Esophagus (tissue), 2 donors: ENCODE results near the gene MYH16. TPM values are rescaled to one million over a fixed set of nuclear protein-coding genes. Genes with fewer than 3 reads are reported as not detected.
"Not testable (repeated sequence)": the region's sequence is repeated elsewhere in the genome, so short reads cannot be mapped to it uniquely, and the experiment has no call there.

Experiments
- H3K27ac ChIP-seq, 2 donors: one replicate each; pipeline ENCODE4 v1.5.1; 2013; ENCODE audit warnings: low read depth in 2 of 2, mild to moderate bottlenecking in 2 of 2, inconsistent platforms in 1 of 2, low read length in 1 of 2, moderate library complexity in 1 of 2
- H3K27me3 ChIP-seq, 2 donors: one replicate each; pipeline ENCODE4 v1.6.1; 2013; ENCODE audit warnings: low read length in 2 of 2, control low read depth in 1 of 2, mild to moderate bottlenecking in 1 of 2; ENCODE audit not compliant: insufficient read depth in 2 of 2, control insufficient read depth in 1 of 2
- H3K36me3 ChIP-seq, 2 donors: one replicate each; pipeline ENCODE4 v1.6.1; 2013; ENCODE audit warnings: low read length in 1 of 2; ENCODE audit not compliant: control insufficient read depth in 2 of 2, insufficient read depth in 2 of 2
- H3K4me1 ChIP-seq, 2 donors: one replicate each; pipeline ENCODE4 v1.6.1; 2013; ENCODE audit warnings: low read length in 1 of 2; ENCODE audit not compliant: control insufficient read depth in 2 of 2, insufficient read depth in 2 of 2
- H3K4me3 ChIP-seq, 2 donors: one replicate each; pipeline ENCODE4 v1.5.1; 2013; ENCODE audit warnings: low read length in 2 of 2, mild to moderate bottlenecking in 2 of 2, low read depth in 1 of 2, moderate library complexity in 1 of 2
- H3K9me3 ChIP-seq, 2 donors: one replicate each; pipeline ENCODE4 v1.6.1; 2013; ENCODE audit warnings: mild to moderate bottlenecking in 2 of 2, low read depth in 1 of 2, low read length in 1 of 2, moderate library complexity in 1 of 2; ENCODE audit not compliant: control insufficient read depth in 2 of 2, insufficient read depth in 1 of 2
- WGBS, 2 donors: extraction: QIAGEN DNeasy Blood & Tissue Kit; methylation state at CpG; one replicate each; pipeline ENCODE4 v1.1.7; 2013; 5-methylcytosine and 5-hydroxymethylcytosine counted together
- polyA plus RNA-seq, 2 donors: library from polyadenylated mRNA; stranded (reverse); fragments of 200-250 nt; gene quantifications; one replicate each; pipeline ENCODE4 v1.2.3, GENCODE V29; 2013
- donor health status: healthy with polysubstance abuse.
- donor health status: Bipolar disorder and iron deficiency.

The MYH16 gene
- polyA plus RNA-seq, 2 donors: 0.04 TPM; not detected in 1

DNA sequence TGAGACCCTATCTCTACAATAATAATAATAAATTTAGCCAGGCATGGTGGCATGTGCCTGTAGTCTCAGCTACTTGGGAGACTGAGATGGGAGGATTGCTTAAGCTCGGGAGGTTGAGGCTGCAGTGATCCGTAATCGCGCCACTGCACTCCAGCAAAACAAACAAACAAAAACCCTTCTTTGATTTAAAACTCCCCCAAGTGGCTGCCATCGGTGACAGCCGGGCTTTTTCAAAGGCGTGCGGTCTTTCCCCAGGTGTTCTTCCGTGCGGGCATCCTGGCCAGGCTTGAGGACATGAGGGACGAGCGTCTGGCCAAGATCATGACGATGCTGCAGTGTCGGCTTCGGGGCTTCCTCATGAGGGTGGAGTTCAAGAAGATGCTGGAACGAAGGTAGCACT, 1.9 kb upstream of the MYH16 start:
- WGBS, 2 donors: 67 to 76% methylated on average over 16 of the region's 16 CpGs

DNA sequence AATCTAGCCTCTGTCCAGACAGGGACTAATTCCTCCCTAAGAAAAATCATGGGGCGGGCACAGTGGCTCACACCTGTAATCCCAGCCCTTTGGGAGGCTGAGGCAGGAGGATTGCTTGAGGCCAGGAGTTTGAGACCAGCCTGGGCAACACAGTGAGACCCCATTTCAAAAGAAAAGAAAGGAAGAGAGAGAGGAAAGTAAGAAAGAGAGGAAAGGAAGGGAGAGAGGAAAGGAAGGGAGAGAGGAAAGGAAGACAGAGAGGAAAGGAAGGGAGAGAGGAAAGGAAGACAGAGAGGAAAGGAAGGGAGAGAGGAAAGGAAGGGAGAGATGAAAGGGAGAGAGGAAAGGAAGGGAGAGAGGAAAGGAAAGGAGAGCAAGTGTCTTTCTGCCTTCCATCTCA, 922 bp downstream of the MYH16 start:
- H3K4me1 ChIP-seq, H3K27me3 ChIP-seq, H3K27ac ChIP-seq, H3K36me3 ChIP-seq, H3K4me3 ChIP-seq, H3K9me3 ChIP-seq: not testable (repeated sequence)
- WGBS, 2 donors: 94 to 96% methylated on average over 1 of the region's 1 CpG

More for the DNA sequence above, 1.9 kb upstream of the MYH16 start:
- no peaks in the 10 kb centered on the region for H3K9me3 ChIP-seq
- H3K36me3 ChIP-seq: no peaks in the 10 kb centered on the region
- no peak overlapping the region for H3K4me3 ChIP-seq
- peaks cover 0 to 9% of the 10 kb centered on the region in 2 donors for H3K4me1 ChIP-seq
- H3K27ac ChIP-seq: no peak overlapping the region
- H3K27me3 ChIP-seq: no peaks in the 10 kb centered on the region

DNA sequence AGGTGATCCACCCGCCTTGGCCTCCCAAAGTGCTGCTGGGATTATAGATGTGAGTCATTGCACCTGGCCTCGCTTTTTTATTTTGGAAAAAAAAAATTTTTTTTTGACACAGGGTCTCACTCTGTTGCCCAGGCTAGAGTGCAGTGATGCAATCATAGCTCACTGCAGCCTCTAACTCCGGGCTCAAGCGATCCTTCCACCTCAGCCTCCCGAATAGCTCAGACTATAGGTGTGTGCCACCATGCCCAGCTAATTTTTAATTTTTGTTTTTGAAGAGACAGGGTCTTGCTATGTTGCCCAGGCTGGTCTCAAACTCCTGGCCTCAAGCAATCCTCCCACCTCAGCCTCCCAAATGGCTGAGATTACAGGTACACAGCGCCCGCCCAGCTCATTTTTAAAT, 2.3 kb downstream of the MYH16 start:
- WGBS, 2 donors: 83 to 84% methylated on average over 7 of the region's 7 CpGs
- H3K4me1 ChIP-seq, H3K36me3 ChIP-seq, H3K27me3 ChIP-seq, H3K9me3 ChIP-seq, H3K4me3 ChIP-seq, H3K27ac ChIP-seq: not testable (repeated sequence)

DNA sequence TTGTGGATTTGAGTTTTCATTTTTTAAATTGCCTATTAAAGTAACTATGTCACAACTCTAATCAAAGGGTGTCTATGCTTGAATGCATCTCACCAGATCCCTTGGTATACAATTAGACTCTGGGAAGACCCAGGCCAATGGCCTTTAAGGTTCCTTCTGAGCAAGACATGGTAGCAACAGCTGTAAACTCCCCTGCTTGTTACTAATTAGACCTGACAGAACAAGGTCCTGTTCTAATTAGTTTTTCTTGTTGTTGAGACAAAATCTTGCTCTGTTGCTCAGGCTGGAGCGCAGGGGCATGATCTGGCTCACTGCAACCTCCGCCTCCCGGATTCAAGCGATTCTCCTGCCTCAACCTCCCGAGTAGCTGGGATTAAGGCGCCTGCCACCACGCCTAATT, 2.9 kb downstream of the MYH16 start:
- Histone ChIP-seq H3K4me1 (peaks cover 0 to 5% of the 10 kb centered on the region in 2 donors), H3K36me3 (no peaks in the 10 kb centered on the region), H3K9me3 (no peaks in the 10 kb centered on the region), H3K27ac (no peak overlapping the region), H3K4me3 (no peak overlapping the region), H3K27me3 (no peaks in the 10 kb centered on the region)
- 81 to 85% methylated on average over 7 of the region's 7 CpGs for WGBS, 2 donors

DNA sequence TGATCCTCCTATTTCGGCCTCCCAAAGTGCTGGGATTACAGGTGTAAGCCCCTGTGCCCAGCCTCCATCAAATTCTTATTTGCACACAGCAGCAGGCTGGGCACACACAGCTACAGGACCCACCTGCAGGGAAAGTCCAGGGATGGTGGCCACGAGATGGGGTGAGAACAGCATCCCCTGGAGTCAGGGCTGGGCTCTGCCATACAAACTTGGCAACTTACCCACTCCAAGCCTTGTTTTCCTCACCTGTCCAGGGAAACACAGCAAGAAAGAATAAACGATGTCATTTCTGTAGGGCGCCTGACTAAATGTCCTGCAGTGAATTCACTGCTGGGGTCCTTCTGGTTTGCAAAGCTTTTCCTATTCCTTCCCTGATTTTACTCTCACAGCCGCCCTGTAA, 5.5 kb downstream of the MYH16 start:
- H3K27me3 ChIP-seq: no peaks in the 10 kb centered on the region
- H3K9me3 ChIP-seq: no peaks in the 10 kb centered on the region
- H3K4me1 ChIP-seq: peaks cover 0 to 5% of the 10 kb centered on the region in 2 donors
- H3K4me3 ChIP-seq: no peak overlapping the region
- WGBS, 2 donors: 78 to 79% methylated on average over 5 of the region's 5 CpGs
- no peaks in the 10 kb centered on the region for H3K36me3 ChIP-seq
- H3K27ac ChIP-seq: no peak overlapping the region

DNA sequence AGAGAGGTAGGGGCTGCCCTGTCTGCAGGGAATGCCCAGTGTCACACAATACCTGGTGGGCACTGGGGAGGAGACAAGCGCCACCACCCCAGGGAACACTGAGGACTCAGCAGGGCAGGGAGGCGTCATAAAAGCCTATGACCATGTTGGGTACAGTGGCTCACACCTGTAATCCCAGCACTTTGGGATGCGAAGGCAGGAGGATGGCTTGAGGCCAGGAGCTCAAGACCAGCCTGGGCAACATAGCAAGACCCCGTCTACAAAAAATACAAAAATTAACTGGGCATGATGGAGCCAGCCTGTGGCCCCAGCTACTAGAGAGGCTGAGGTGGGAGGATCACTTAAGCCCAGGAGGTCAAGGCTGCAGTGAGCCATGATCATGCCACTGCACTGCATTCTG, 11.5 kb downstream of the MYH16 start:
- H3K27ac ChIP-seq, H3K36me3 ChIP-seq, H3K27me3 ChIP-seq, H3K9me3 ChIP-seq, H3K4me1 ChIP-seq, H3K4me3 ChIP-seq: not testable (repeated sequence)
- 93 to 96% methylated on average over 4 of the region's 4 CpGs for WGBS, 2 donors

DNA sequence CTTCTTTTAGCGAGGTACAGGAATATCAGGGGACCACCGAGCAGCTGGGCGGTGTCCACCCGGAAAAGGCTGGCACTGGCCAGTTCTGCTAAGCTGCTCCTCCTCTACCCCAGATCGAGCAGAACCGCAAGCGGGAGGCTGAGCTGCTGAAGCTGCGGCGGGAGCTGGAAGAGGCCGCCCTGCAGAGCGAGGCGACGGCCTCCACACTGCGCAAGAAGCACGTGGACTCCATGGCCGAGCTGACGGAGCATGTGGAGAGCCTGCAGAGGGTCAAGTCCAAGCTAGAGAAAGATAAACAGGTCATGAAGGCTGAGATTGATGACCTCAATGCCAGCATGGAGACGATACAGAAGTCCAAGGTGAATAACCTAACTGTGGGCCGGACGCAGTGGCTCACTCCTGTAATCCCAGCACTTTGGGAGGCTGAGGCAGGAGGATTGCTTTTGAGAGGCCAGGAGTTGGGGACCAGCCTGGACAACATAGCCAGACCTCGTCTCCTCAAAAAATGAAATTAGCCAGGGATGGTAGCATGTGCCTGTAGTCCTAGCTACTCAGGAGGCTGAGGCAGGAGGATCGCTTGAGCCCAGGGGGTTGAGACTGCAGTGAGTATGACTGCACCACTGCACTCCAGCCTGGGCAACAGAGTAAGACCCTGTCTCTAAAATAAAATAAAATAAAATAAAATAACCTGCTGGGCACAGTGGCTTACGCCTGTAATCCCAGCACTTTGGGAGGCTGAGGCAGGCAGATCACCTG, 15.3 kb downstream of the MYH16 start:
- H3K4me1 ChIP-seq: no peaks in the 10 kb centered on the region
- no peaks in the 10 kb centered on the region for H3K9me3 ChIP-seq
- WGBS, 2 donors: 92 to 94% methylated on average over 23 of the region's 23 CpGs
- H3K36me3 ChIP-seq: no peaks in the 10 kb centered on the region
- no peak overlapping the region for H3K4me3 ChIP-seq
- H3K27ac ChIP-seq: no peak overlapping the region
- no peaks in the 10 kb centered on the region for H3K27me3 ChIP-seq

DNA sequence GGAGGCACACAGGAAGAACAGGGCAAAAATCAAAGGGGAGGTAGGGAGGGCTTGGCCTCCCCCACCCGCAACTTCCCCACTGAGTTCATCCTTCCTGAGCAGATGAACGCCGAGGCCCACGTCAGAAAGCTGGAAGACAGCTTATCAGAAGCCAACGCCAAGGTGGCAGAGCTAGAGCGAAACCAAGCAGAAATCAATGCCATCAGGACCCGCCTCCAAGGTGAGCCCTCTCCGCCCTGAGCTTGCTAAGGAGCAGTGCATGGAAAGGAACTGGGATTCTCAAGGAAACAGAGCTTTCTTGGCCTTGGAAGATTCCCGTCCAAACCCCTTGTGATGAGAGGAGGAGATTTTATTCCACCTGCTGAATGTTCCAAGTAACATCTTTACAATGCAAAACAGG, 16.5 kb downstream of the MYH16 start:
- no peaks in the 10 kb centered on the region for H3K27me3 ChIP-seq
- no peaks in the 10 kb centered on the region for H3K9me3 ChIP-seq
- no peaks in the 10 kb centered on the region for H3K36me3 ChIP-seq
- H3K4me3 ChIP-seq: no peak overlapping the region
- 64 to 78% methylated on average over 9 of the region's 9 CpGs for WGBS, 2 donors
- H3K4me1 ChIP-seq: no peaks in the 10 kb centered on the region
- H3K27ac ChIP-seq: no peak overlapping the region

DNA sequence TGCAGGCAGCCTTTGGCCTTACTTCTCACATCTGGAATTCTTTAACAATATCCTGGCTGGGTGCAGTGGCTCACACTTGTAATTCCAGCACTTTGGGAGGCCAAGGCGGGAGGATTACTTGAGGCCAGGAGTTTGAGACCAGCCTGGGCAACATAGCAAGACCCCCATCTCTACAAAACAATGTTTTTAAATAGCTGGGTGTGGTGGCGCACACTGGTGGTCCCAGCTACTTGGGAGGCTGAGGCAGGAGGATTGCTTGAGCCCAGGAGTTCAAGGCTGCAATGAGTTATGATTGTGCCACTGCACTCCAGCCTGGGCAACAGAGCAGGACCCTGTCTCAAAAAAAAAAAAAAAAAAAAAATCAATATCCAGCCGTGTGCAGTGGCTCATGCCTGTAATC, 17.5 kb downstream of the MYH16 start:
- not testable (repeated sequence) for H3K9me3 ChIP-seq, H3K27me3 ChIP-seq, H3K4me3 ChIP-seq, H3K4me1 ChIP-seq, H3K27ac ChIP-seq, H3K36me3 ChIP-seq
- 90 to 93% methylated on average over 3 of the region's 3 CpGs for WGBS, 2 donors

DNA sequence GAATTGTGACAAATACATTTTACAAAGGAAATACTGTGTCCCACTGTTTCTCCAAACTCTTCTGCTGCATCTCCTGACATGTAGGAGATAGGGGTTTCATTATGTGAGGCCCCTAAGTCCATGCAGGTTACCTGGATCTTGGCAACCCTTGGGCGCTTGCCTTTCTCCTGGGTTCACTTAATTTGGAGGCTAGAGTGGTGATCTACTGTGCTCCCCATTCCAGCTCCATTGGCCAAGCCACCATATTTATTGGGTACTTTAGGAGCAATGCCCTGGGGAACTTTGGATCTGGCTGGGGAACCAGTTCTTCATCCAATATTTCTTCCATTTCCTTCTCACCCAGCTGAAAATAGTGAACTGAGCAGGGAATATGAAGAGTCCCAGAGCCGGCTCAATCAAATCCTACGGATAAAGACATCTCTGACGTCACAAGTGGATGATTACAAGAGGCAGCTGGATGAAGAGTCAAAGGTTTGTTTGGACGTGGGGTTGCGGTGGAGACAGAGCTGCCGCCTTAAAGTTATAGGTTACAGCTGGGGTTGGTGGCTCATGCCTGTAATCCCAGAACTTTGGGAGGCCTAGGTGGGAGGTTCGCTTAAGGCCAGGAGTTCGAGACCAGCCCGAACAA, 18.5 kb downstream of the MYH16 start:
- Histone ChIP-seq H3K27me3 (no peaks in the 10 kb centered on the region), H3K27ac (no peak overlapping the region), H3K9me3 (no peaks in the 10 kb centered on the region), H3K36me3 (no peaks in the 10 kb centered on the region), H3K4me3 (no peak overlapping the region), H3K4me1 (no peaks in the 10 kb centered on the region)
- 79 to 82% methylated on average over 10 of the region's 10 CpGs for WGBS, 2 donors
